HG03135 (cell line): ENCODE measurements around the gene MBP.
"Not testable (repeated sequence)": the region's sequence is repeated elsewhere in the genome, so short reads cannot be mapped to it uniquely, and the experiment has no call there.

Source experiments
- ATAC-seq: cut with Tn5 transposase; IDR thresholded peaks from one replicate; pipeline ENCODE4 v1.9.1; 2021; ENCODE audit warnings: mild to moderate bottlenecking, moderate library complexity; ENCODE audit not compliant: unreplicated experiment

The MBP gene

DNA sequence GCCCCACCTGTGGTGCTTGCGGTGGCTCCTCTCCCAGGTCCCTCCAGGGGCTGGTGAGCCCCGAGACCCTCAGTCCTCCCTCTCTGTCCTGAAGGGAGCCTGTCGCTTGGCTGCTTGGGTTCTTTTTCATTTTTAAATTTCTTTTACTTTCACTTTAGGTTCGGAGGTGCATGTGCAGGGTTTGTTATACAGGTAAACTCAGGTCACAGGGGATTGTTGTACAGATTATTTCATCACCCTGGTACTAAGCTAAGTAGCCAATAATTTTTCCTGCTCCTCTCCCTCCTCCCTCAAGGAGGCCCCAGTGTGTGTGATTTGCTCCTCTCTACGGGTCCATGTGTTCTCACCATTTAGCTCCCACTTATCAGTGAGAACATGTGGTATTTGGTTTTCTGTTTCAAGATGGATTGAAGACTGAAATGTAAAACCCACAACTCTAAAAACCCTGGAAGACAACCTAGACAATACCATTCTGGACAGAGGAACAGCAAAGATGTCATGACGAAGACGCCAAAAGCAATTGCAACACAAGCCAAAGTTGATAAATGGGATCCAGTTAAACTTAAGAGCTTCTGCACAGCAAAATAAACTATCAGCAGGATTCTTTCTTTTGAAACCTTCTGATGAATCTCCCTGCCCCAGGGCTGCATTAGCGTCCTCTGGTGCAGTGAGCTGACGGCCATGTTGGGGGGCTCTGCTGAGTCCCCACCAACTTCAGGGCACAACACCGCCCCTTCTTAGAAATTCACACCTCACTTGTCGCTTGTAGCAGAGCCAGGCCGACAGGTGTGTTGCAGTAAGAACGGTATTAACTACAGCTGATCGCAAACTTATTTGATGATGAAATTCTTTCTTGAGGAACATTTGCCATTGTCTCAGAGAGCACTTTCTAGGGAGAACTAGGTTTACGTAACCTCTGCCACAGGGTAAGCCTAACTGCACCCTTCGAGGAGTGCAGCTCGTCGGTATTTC is 174.9 kb downstream of the MBP start:
- ATAC-seq, result no peak

DNA sequence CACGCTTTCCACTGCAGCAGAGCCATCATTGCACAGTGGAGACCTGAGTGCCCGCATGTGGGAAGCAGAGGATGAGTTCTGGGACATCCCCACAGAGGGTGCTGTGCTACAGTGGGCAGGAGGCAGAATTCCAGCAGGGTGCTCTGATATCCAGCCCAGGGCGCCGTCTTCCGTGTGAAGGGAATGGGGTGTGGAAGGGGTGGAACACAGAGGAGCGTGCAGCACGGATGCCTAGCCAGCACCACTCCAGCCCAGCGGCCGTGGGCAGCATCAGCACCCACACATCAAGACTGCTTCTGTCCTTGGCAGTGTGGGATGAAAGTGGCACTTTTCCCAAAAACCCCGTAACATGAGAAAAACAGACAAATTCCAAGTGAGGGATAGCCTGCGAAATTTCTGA is 175.9 kb downstream of the MBP start:
- no peak for ATAC-seq

DNA sequence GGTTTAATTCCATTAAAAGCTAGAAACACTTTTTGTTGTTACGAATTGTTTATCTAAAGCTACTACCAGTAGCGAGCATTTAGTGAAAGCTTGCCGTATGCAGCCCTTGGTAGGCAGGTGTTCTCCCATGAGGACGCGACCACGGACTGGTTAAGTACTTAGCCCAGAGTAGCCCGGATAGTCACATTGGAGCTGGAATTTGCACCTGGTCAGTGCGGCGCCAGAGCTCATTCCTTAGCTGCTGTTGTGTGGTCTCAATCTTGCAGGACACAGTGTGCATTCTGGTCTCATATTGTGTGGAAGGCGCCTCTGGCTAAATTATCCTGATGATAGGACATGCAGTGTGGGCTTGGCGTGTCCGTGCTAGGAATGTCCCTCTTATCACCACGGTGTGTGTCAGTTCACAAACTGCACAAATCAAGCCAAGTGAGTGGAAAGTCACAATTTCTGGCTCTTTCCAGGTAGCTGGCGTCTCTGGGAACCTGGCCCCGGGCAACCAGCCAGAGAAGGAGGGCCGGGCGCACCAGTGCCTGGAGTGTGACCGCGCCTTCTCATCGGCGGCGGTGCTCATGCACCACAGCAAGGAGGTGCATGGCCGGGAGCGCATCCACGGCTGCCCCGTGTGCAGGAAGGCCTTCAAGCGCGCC is 176.9 kb downstream of the MBP start:
- ATAC-seq, result no peak

DNA sequence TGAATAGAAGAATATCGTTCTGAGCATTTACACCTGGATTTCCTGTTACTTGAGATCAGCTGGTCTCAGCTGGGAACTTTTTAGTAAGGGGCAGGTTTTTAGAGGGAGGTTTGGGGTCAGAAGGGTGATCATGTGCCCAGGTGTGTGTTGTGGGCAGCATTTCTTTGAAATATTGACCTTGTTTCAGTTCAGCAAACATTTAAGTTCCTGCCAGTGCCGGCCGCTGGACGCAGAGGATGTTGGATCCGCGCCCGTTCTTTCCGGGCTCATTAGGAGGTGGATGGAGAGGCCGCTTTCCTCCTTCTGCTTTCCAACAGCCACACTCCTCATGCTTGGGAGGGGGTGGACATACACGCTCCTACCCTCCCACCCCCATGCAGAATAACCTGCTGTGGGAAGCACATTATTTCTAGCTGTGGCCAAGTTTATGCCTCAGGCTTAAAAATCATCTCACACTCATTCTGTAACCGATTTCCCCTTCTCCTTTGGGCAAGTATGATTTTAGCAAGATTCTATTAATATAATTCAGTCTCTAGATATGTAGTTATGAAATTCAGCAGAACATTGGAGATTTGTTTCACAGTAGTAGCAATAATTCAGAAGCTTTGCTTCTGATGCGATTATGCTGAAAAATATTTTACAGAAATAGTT is 178.9 kb downstream of the MBP start:
- no peak for ATAC-seq

DNA sequence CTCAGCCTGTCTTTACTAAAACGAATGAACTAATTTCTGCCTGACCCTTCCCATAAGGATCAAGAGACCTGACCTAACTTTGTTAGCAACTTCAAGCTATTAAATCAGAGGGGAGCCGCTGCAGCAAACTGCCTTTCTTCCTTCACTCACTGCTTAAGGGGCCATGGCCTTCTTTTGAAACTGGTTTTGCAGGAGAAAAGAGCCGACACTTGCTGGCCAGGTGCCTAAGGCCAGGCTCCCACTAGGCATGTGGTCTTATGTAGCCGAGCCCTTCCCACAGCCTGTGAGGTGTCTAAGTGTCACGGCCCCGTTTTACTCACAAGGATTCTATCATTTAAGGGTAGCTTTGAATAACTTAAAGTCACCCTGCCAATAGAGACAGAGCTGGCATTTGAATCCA is 179.4 kb downstream of the MBP start:
- ATAC-seq, result no peak

DNA sequence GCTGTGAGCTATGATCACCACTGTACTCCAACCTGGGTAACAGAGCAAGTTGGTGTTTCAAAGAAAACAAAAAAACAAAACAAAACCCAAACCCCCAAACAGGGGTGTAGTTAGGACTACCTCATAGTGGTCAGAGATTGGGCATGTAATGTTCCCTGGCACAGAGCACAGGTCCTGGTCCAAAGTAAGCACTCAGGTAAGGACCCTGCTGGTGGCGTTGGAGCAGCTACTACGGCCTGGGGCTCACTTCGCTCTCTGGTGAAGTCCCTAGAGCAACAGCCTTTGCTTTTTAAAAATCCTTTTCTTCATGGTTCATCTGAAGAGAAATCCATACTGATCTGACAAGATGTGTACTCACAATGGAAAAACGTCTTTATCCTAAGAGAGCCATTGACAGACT is 179.8 kb downstream of the MBP start:
- no peak for ATAC-seq

DNA sequence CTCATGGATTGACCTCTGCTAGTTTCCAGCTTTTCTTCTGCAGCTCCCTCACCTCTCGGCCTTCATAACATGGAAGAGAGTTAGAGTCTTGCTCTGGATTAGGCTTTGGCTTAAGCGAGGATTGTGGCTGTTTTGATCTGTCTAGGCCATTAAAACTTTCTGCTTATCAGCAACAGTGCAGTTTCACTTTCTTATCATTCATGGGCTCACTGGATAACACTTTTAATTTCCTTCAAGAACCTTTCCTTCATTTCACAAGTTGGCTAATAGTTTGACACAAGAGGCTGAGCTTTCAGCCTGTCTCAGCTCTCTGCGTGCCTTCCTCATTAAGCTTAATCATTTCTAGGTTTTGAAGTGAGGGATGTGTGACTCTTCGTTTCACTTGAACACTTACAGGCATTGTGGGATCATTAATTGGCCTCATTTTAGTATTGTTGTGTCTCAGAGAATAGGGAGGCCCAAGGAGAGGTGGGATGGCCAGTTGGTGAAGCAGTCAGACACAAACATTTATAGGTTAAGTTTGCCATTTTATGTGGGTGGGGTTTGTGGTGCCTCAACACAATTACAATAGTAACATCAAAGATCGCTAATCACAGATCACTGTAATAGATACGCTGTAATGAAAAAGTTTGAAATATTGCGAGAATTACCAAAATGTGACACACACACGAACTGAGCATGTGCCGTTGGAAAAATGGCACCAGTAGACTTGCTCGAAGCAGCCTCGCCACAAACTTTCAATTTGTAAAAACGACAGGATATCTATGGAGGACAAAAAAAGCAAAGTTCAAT is 180.9 kb downstream of the MBP start:
- no peak for ATAC-seq

DNA sequence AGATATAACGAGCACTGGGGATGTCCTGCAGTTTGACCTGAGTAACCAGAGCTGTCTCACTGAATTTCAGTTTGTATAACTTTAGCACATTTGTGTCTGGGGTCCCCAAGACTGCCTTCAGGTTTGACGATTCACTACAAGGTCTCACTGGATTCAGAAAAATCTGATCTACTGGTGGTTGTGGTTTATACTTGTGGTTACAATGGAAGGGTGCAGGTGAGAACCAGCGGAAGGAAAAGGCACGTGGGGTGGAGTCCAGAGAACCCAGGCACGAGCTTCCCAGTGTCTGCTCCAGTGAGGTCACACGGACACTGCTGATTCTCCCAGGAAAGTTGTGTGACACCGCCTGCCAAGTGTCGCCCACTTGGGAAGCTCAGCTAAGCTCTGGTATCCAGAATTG is 184.2 kb downstream of the MBP start:
- no peak for ATAC-seq

DNA sequence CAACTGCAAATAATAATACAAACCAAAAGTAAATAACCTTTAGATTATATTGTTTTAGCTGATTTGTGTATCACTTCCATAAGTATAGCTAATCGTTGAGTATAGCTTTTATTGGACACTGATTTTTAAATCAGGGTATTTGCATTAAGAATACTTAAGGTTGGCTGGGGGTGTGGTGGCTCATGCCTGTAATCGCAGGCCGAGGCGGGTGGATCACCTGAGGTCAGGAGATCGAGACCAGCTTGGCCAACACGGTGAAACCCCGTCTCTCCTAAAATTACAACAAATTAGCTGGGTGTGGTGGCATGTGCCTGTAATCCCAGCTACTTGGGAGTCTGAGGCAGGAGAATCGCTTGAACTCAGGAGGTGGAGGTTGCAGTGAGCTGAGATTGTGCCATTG is 188.2 kb downstream of the MBP start:
- ATAC-seq, result not testable (repeated sequence)

DNA sequence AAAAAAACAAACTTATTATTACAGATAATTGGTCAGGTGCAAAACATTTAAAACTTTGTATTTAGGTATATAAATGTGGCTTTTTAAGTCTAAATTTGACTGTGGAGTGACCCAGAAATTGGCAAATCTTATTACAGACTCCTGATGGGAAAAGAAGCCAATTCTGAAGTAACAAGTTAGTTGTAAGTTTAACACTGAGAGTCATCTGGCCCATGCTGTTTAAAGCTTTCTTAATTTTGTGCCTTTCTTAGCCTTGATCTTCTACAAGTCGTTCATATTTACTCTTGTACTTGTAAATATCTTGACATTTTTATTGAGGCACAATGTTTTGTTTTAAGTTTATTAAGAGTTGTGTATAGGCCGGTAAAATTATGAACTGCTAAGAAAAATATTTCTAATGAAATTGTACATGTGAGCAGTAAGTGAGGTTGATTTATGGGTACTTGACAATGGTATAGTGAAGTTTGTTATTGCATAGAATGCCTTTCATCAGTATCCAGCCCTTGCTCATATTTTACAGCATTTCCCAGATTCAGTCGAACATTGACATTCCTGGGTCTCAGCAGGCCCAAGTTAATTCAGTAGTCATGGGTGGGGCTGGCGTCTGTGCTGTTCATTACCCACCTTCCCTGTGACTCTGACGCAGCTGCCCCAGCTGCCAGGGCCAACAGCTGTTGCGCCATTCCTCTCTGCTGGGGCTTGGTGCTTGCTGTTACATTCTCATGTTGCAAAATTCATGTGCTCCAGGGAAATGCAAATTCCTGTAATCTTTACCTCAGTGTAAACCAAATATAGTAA is 188.8 kb downstream of the MBP start:
- no peak for ATAC-seq

DNA sequence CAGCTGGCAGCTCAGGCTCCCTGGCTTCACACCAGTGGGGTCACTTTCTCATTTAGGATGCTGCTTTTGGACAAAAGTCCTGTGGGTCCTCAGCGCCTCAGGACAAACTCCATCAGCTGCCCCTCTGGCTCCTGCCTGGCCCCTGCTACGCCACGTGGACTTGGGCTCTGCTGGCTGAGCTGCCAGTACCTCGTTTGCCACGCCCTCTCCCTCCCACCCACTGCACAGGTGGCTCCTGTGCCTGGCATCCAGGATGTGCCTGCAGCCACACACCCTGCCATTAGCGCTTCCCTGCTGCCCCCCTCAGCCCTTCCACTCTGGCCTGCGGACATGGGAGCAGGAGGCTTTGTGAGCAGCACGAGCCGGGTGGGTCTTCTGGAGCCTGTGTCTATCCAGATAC is 191.3 kb downstream of the MBP start:
- no peak for ATAC-seq

DNA sequence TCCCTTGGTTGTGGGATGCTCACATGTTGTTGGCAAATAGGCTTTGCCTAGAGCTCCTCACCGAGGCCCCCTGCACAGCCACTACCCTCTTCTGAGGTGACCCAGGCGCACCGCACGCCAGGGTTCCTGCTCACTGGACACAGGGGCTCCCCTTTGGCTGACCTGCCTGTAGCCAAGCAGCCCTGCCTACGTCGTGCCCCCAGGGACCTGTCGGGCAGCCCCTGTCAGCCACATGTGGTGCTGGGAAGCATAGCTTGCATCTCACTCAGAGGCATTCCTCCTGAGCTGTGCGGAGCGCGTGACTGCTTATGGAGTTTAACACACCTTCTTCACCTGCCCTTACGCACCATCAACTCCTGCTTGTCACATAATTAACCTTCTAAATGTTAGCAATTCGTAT is 194.0 kb downstream of the MBP start:
- ATAC-seq, result no peak

DNA sequence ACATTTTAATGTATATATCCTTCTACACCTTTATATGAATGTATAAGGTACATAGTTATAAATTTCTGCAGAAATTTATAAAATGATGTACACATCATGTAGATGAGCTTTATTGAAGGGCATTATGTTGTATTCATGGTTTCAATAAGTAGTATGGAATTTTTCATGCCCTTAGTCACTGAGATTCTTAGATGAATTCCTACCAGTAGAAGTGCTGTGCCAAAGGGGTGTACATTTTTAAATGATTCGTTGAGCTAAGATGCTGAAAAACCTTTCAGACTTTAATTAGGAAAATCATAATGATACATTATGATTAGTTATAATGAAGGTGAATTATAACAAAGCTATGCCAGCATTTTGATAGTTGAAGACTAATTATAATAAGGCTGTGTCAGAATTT is 195.0 kb downstream of the MBP start:
- no peak for ATAC-seq

DNA sequence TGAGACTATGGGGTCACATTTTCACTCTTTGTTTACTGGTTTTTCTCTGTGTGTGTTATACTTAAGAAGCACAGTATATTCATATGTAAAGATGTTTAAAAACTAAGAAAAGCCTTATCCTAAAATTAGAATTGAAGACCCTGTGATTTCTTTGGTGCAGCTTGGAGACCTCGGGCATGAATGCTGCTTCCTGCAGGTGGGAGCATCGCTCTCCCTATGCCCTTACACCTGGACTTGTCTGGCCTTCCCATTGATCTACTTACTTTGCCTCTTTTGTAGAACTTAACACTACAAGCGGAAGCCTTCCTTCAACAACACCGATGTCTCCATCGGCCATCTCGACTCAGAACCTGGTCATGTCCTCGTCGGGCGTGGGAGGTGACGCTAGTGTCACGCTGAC is 195.7 kb downstream of the MBP start:
- no peak for ATAC-seq

DNA sequence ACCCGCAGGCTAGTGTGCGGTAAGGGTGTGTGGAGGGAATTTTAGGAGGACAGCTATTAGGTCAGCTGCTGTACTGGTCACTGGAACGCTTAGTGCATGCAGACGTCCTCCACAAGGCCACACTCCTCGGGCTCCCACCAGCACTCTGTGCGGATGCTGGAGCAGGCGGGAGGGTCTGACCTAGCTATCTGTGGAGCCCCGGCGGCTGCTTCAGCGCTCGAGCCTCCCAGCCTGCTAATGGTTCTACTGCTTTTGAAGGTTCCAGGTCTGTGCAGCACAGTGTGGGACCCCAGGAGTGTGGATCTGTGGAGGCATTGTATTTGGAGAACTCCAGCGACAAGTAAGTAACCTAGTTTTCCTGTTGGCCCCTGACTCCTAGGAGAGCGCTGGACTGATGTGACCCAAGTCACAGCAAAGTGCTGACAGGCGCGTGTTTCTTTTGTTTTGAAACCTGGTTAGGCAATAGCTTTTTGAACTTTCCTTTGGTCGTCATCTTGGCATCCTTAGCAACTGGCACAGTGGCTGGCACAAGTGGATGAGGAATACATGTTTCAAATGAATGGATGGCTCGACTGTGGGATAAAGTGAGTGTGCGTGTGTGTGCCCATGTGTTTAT is 196.8 kb downstream of the MBP start:
- no peak for ATAC-seq

DNA sequence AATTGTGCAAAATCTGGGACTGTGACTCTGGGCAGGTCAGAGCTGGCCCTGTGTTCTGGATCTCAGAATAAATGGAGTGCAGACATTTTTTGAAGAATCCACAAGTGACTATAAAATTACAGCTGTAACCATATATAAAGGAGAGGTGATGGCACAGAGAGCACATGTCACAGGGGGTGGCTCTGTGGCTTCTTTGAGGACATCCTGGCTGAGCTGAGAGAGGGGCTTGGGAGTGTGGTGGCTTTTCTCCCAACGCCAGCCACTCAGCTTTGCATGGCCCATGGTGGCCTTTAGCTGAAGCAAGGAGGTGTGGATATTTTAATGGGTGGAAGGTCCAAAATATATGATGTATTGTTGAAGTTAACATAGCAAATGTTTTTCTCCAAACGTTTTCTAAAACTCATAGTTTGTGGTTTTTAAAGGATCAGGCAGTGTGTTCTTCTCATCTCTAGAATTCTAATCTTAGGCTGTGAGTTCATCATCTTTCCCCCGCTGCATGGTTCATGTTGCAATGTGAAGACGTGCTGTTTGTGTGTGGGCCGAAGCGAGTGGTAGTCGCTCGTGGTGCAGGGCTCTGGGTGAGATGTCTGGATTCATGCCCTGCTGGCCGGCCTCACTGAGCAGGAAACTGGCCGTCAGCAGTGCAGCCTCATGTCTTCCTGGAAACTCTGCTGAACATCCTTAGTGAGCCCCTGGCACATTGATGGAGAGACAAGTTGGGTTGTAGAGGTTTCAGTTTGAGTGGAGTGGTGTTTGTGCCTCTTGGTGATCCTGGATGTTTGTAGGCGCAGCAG is 200.4 kb downstream of the MBP start:
- ATAC-seq, result no peak

DNA sequence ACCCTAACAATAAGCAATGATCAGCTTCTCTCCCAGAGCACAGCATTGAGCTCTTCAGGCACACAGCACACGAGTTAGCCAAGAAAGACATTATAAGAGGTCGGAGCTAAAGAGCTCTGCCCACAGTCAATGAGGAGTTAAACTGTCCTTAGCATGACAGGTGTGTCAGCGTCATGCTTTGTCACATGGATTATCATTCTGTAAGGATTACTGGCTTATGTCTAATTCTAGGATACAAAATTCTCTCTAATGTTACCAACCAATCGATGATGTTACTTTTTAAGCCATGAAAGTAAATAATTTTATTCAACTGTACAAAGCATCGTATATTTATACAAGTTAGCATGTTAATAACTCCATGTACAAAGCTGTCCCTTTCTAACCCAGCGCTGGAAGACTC is 201.4 kb downstream of the MBP start:
- no peak for ATAC-seq
